Fibroblast of skin of left biceps (primary cell): Measurements from ENCODE around the gene PRKCB.
"Not testable (repeated sequence)": the region's sequence is repeated elsewhere in the genome, so short reads cannot be mapped to it uniquely, and the experiment has no call there.

Experiments used
- DNase-seq, 2 experiments: peaks; one replicate each; pipeline ENCODE4 v3.0.0-alpha.2; 2013; ENCODE audit warnings: low read depth in 2 of 2

Gene PRKCB

GRCh38 chr16:24009098-24009497 lies 173.3 kb downstream of the PRKCB start:
- no peak for DNase-seq

GRCh38 chr16:24009955-24010354 lies 174.2 kb downstream of the PRKCB start:
- no peak for DNase-seq

DNA sequence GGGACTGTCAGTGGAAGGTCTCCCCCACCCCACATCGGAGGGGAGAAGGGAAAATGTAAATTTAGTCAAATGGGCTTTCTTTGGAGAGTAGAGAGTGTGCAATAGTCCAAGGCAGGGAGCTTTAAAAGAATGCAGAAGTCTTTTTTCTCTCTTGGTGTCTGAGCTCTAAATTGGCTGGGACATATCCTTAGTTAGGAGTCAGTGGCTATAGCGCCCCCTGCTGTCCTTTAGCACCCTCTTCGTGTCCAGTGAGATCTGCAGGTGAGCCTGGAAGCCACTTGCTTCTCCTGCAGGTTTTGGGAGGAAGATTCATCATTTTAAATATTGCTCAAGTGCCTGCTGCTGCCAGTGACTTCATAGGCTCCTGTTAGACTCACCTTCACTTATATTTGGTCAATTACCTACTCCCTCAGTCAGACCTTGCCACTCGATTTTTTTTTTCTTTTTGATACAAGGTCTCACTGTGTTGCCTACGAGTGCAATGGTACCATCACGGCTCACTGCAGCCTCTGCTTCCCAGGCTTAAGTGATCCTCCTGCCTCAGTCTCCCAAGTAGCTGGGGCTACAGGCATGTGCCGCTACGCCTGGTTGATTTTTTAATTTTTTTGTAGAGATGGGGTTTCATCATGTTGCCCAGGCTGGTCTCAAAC lies 174.8 kb downstream of the PRKCB start:
- peak; percentile 1 to 4 for DNase-seq

- no peak for DNase-seq
These were observed 175.5 kb downstream of the PRKCB start for GRCh38 chr16:24011237-24011636.

DNA sequence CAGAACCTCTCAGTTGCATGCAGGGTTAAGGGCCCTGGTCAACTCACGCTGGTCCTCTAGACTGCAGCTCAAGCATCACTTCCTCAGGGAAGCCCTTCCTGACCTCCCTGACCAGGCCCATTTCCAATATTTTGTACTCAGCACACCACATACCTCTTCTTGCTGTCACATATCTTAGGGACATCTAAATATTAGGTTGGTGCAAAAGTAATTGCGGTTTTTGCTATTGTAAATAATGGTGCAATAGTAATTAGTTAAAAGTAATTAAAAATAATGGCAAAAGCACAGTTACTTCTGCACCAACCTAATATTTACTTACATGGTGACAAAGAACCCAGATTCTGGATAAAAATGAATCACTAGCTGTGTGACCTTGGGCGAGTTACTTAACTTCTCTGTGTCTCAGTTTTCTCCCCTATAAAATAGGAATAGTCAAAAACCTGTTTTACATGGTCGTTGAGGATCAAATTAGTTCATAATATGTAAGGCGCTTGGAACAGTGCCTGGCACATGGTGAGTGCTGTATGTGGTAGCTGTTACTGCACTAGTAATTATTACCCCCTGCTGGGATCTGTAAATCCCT lies 177.4 kb downstream of the PRKCB start:
- no peak for DNase-seq

DNA sequence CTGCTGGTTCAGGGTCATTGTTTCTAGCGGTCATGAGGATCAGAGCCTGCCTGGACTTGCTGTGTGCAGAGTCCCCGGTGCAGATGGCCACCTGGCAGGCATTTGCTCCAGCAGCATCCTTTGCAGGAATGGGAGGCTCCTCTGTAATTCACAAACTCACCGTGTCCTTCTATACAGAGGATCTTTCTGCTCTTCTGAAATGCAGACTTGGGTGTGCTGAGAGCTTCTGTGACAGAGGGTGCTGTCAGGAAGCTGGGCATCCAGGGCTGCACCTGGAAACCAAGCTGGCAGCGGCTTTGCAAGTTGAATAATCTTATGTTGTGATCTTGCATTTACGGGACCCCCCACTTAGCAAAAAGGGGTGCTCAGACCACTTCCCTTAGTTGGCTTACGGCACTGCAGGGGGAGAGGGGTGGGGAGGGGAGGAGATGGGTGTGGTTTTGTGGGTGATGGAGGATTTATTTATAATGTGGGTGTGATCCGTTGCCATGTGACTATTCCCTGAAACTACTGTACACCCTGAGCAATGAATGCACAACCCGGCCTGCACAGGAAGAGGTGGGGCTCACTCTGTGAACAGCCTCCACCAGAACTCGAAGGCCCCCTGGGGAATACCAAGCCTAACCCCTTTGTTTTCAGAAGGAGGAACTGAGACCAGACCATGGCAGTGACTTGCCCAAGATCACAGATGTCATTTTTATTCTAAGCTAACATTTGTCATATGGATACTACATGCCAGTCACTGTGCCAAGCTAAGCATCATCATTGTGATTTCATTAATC lies 178.3 kb downstream of the PRKCB start:
- no peak for DNase-seq

DNA sequence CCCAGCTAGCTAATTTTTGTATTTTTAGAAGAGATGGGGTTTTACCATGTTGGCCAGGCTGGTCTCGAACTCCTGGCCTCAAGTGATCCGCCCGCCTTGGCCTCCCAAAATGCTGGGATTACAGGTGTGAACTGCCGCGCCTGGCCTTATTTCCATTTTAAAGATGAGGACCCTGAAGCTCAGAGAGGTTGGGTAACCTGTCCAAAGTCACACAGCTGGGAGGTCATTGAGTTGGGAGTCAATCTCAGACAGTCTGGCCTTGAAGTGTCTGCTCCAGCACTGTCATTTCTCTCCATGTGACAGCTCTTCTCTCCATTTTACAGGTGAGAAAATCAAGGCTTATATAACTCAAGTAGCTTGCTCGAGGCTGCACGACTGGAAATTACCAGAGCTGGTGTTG lies 179.2 kb downstream of the PRKCB start:
- not testable (repeated sequence) for DNase-seq

DNA sequence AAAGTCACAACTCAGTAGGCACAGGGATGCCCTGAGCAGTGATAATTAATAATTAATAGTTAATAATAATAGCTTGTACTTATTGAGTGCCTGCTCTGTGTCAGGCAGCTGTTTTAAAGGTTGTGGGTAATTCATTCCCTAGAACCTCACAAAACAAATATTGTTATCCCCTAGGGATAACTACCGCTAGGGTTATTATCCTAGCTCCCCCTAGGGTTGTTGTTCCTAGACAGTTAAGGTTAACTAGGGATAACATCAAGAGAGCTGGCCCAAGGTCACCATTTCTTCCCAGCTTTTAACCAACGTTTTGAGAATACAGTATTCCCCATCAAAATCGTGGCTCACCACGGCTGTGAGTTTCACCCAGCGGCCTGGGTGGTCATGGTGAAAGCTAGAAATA lies 180.1 kb downstream of the PRKCB start:
- no peak for DNase-seq

DNA sequence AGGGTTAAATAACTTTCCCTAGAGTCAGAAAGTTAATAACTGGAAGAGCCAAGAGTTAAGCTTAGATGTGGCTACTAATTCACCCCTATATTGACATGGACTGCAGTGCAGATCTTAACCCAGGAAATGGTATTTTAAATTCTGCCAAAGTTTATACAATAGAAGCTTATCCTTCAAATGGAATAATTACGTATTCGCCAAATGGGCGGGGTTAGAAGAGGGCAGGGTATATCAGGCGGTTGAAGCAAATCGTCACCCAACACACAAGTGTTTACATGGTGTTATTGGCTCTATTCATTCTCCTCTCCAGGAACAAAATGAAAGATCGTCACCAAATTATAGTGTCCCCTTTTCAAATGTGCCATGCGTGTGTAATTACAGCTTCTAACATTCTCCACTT lies 182.7 kb downstream of the PRKCB start:
- no peak for DNase-seq

GRCh38 chr16:24022797-24023196 lies 187.0 kb downstream of the PRKCB start:
- no peak for DNase-seq

DNA sequence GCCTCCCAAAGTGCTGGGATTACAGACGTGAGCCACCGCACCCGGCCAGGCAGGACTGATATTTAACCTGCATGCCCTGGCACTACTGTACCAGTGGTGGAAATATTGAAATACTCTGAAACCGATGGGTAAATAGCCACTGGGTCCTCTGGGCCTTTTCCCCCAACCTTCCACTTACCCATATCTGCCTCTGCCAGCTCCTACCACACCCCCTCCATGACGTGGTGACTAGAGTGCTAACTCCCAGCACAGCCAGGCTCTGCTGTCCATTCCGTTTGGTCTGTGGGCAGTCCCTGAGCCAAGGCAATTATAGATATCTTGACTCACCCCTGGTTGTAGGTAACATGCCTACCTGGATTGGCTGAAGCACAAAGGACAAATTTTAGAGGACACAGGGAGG lies 187.8 kb downstream of the PRKCB start:
- no peak for DNase-seq

DNA sequence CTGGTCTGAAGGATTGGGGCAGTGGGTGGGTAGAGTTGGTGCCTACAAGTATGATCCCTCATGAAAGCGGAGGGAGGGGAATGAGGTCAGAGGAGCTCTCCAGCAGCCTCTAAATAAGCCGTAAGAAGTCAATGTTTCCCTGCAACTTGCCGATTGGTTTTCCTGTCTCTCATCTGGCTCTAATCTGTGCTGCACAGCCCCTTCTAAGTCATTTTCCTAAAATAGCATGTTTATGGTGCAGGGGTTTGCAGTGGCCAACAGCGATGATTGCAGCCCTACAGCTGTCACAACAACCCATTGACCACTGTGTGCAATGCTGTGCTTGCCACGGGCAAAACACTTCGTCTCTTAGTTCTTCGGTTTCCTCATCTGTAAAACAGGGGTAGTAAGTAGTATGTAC lies 189.2 kb downstream of the PRKCB start:
- DNase-seq = no peak

DNA sequence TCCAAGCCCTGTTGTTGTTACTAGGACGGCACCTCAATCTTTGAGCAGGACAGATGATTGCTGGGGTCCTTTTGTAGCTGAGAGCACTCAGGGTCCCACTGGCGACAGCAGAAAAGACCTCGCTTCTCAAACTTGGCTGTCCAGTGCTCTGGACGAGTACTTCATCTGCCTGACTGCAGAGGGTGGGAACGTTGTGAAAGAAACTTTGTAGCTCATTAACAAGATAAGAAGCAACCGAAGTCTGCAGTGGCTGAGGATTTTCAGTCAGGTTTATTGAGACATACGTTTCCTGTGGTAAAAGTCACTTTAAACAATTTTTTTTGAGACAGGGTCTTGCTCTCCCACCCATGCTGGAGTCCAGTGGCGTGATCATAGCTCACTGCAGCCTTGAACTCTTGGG lies 191.7 kb downstream of the PRKCB start:
- no peak for DNase-seq

DNA sequence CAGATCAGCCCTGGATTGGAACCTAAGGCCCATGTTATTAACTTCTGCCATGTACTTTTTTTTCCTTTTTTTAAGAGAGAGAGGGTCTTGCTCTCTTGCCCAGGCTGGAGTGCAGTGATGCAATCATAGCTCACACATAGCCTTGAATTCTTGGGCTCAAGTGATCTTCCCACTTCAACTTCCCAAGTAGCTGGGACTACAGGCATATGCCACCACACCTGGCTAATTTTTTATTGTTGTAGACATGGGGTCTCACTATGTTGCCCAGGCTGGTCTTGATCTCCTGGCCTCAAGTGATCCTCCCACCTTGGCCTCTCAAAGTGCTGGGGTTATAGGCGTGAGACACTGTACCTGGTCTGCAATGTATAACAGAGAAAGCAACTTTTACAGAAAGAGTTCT lies 194.1 kb downstream of the PRKCB start:
- DNase-seq = not testable (repeated sequence)

GRCh38 chr16:24035127-24035842 lies 199.5 kb downstream of the PRKCB start:
- no peak for DNase-seq

DNA sequence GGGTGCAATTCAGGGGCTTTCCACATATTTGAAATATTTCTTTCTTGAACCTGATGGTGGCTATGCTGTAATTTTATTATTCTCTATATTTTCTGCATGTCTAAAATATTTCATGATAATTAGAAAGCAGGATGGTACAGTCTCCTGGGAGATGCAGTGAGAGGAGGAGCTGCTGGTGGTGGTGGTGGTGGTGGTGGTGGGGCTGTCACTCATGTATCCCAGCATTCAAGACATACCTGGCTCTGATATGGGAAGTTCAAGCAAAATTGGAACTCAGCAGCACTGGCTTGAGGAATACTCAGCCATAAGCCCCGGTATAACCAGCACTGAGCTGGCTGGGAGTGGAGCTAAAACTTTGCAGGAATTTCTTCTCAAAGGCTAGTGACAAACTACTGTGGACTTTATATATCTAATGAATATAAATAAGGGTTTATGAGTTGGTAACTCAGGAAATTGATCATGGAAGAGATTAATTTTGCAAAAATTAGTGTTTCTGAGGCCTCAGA lies 200.3 kb downstream of the PRKCB start:
- no peak for DNase-seq

DNA sequence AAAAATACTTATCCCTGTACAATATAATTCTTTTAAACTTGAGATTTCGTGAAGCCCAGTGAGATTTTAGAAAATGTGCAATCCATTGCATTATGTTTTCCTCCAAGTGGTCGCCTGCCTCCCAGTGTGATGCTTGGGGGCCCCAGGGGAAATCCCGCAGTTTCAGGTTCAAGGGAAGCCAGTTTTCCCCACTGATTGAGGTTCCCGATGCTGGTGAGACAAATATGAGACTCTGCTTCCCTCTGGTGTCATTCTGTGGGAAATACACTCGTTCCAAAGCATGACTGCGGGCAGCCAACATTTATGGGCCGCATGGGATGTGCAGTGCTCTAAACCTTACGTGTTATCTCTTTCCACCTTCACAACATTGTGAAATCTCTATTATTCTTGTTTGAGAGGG lies 200.8 kb downstream of the PRKCB start:
- peak in 1 of 2 experiments; percentile 3 for DNase-seq

- no peak for DNase-seq
These were observed 201.6 kb downstream of the PRKCB start for GRCh38 chr16:24037335-24037734.

DNA sequence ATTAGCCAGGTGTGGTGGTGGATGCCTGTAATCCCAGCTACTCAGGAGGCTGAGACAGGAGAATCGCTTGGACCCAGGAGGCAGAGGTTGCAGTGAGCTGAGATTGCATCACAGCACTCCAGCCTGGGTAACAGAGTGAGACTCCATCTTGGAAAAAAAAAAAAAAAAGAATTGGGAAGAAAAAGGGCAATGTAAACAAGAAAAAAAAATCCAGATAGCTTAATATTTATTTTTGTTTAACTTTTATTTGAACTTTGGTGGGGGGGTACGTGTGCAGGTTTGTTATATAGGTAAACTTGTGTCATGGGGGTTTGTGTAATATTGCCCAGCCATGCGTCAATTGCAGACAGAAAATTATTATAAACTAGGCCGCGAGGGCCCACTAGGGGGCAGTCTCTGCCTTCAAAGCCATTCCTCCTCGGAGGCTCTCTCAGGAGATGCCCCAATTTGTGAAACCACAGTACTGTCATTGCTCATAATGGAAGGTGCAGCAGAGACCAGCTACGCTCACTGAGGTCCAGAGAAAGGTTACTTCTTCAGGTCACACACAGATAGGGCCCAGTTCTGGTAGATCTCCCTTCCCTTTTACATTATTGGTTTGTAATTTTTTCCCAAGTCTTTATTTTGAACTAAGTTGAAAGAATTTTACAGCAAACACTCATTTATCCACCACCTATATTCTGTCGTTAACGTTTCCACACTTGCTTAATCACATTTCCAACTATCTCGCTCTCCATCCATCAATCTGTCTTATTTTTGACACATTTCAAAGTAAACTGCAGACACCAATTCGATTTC lies 206.2 kb downstream of the PRKCB start:
- DNase-seq = peak in 1 of 2 experiments; percentile 4

DNA sequence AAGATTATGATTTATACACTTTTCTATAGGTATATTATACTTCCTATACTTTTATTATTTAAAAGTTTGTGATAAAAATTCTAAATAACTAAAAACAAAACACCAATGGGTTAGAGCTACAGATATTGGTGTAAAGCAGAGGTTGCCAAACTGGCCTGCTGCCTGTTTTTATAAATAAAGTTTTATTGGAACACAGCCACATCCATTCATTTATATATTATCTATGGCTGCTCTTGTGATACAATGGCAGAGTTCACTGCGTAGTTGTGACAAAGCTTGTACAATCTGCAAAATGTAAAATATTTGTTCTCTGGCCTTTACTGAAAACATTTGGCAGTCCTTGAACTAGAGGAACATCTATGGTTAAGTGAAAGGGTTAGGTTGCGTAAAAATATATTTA lies 208.7 kb downstream of the PRKCB start:
- no peak for DNase-seq

DNA sequence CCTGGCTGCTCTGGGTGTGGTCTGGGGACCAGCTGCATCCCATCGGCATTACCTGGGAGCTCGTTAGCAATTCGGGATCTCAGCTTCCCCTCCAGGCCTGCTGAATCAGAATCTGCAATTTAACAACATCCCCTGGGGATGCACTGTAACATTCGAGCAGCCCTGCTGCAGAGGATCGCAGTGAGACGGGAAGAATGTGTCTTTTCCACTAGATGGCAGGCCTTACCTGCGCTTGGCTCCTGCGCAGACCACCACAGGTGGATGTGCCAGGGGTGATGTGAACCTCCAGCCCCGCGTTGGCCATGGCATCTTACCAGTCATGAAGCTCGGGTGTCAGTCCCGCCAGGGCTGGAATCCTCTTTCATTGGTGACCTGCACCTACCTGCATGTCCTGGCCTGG lies 209.9 kb downstream of the PRKCB start:
- no peak for DNase-seq
